ENCODE data around the gene RUBCN.
"Not testable (repeated sequence)": the region's sequence is repeated elsewhere in the genome, so short reads cannot be mapped to it uniquely, and the experiment has no call there.

RUBCN gene

GRCh38 chr3:197682713-197683112 lies 54.0 kb downstream of the RUBCN start:
- no peak for DNase-seq

GRCh38 chr3:197680955-197681521 lies 55.7 kb downstream of the RUBCN start:
- DNase-seq, result no peak

- no peak for DNase-seq
Observed at GRCh38 chr3:197675951-197676350, 60.8 kb downstream of the RUBCN start.

GRCh38 chr3:197675563-197675860 lies 61.2 kb downstream of the RUBCN start:
- DNase-seq, result no peak

- DNase-seq, result no peak
Observed at GRCh38 chr3:197674741-197675562, 61.8 kb downstream of the RUBCN start.

GRCh38 chr3:197673170-197673569 lies 63.5 kb downstream of the RUBCN start:
- no peak for DNase-seq

- DNase-seq, result no peak
Observed at GRCh38 chr3:197670361-197670760, 66.3 kb downstream of the RUBCN start.

- no peak for DNase-seq
Observed at GRCh38 chr3:197667968-197668367, 68.7 kb downstream of the RUBCN start.

- not testable (repeated sequence) for DNase-seq
Observed at GRCh38 chr3:197667293-197667692, 69.4 kb downstream of the RUBCN start.

GRCh38 chr3:197666221-197666842 lies 70.4 kb downstream of the RUBCN start:
- not testable (repeated sequence) for DNase-seq

GRCh38 chr3:197665549-197665948 lies 71.2 kb downstream of the RUBCN start:
- DNase-seq, result not testable (repeated sequence)

- not testable (repeated sequence) for DNase-seq
Observed at GRCh38 chr3:197665142-197665491, 71.6 kb downstream of the RUBCN start.

- DNase-seq, result peak; percentile 52
Observed at GRCh38 chr3:197664414-197665141, 72.1 kb downstream of the RUBCN start.

- not testable (repeated sequence) for DNase-seq
Observed at GRCh38 chr3:197663367-197664140, 73.2 kb downstream of the RUBCN start.

GRCh38 chr3:197662352-197662751 lies 74.4 kb downstream of the RUBCN start:
- DNase-seq, result not testable (repeated sequence)

- DNase-seq, result not testable (repeated sequence)
Observed at GRCh38 chr3:197661874-197662273, 74.8 kb downstream of the RUBCN start.

- DNase-seq, result not testable (repeated sequence)
Observed at GRCh38 chr3:197661234-197661834, 75.4 kb downstream of the RUBCN start.

- not testable (repeated sequence) for DNase-seq
Observed at GRCh38 chr3:197659701-197660100, 77.0 kb downstream of the RUBCN start.

- not testable (repeated sequence) for DNase-seq
Observed at GRCh38 chr3:197659144-197659543, 77.6 kb downstream of the RUBCN start.

- DNase-seq, result not testable (repeated sequence)
Observed at GRCh38 chr3:197658706-197659105, 78.0 kb downstream of the RUBCN start.

- not testable (repeated sequence) for DNase-seq
Observed at GRCh38 chr3:197657541-197658292, 79.0 kb downstream of the RUBCN start.
